H1 (cell line): Measurements from ENCODE around the gene ZPBP2.

ENCODE experiments used
- KDM1A ChIP-seq: fragments of 200-600, 300-600 bp; sonication (generic); IDR thresholded peaks from 2 replicates; pipeline ENCODE4 v1.7.1; 2016; ENCODE audit warnings: mild to moderate bottlenecking, low read length, borderline replicate concordance
- POLR2AphosphoS5 ChIP-seq: IDR thresholded peaks from 2 replicates; pipeline ENCODE4 v1.6.1; 2011; ENCODE audit warnings: low read depth, low read length
- RAD21 ChIP-seq, 2 experiments: IDR thresholded peaks in 1 of 2; conservative IDR thresholded peaks in 1 of 2; 2 replicates each; pipeline ENCODE4 v1.6.1; 2011; ENCODE audit warnings: low read depth in 2 of 2, low read length in 2 of 2, improper control_type of control experiment in 1 of 2, inconsistent platforms in 1 of 2, mild to moderate bottlenecking in 1 of 2, moderate library complexity in 1 of 2
- SAP30 ChIP-seq: fragments of 300-600 bp; sonication (generic); IDR thresholded peaks from 2 replicates; pipeline ENCODE4 v1.7.1; 2012; ENCODE audit warnings: low read length, moderate library complexity, mild to moderate bottlenecking, inconsistent platforms; ENCODE audit not compliant: insufficient read depth, insufficient replicate concordance

DNA sequence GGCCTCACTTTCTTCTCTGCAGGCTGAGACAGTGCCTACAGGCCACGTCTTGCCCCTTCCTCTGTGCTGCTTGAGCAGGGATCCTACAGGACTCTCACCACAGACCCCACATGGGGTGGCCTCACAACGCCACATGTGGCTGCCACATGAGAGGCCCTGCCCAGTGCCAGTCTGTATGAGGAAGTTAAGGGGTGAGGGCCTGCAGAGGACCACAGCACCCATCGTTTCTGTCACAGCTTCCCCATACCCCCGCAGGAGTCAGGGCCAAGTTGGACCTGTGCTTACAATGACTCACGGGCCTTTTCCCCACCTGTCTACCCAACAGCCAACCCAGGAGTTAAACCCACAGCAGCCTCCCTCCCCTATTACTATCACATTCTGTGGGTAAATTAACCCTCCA is 53.3 kb downstream of the ZPBP2 start:
- TF ChIP-seq RAD21 (IDR thresholded peaks at IDR 0.05 in 1 of 2, conservative IDR thresholded peaks at IDR 0.05 in 1 of 2; ENCODE audit: low read depth in 2 of 2, low read length in 2 of 2) (no peak), SAP30 (no peak), POLR2AphosphoS5 (no peak), KDM1A (no peak)
